Measurements from ENCODE around the gene NIPA2. TPM values are rescaled to one million over a fixed set of nuclear protein-coding genes. Genes with fewer than 3 reads are reported as not detected.
A peak's percentile ranks its signal among the peaks of the same experiment; 100 is the strongest.

NIPA2 gene
- polyA plus RNA-seq, 3 donors: 54.9 to 58.2 (median 56.0) TPM

DNA sequence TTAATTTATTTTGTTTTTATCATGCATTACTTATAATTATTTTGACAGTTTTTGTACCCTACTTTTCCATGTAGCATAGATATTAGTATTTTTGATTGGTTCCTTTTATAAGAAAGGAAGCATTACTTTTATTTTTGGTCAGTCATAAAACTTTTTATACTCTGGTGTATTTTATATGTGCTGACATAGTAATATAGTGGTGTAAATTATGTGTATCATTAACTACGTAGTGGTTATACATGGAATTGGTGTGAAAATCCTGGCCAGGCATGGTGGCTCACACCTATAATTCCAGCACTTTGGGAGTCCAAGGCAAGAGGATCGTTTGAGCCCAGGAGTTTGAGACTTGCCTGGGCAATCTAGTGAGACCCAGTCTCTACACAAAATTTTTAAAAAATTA lies 18.8 kb upstream of the NIPA2 start:
- no peak for DNase-seq

DNA sequence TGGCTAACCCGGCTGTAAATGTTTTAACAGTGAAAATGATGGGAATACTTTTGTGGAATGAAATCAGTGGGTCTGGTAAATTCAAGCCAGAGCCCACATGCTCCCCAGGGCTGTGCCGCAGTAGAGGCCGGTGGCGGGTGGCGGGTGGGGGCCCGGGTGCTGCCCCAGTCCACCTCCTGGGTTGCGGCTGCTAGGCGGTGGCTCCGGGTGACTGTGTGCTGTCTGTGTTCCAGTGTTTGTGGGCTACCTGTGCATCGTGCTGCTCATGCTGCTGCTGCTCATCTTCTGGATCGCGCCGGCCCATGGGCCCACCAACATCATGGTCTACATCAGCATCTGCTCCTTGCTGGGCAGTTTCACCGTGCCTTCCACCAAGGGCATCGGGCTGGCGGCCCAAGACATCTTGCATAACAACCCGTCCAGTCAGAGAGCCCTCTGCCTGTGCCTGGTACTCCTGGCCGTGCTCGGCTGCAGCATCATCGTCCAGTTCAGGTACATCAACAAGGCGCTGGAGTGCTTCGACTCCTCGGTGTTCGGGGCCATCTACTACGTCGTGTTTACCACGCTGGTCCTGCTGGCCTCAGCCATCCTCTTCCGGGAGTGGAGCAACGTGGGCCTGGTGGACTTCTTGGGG lies 14.9 kb upstream of the NIPA2 start:
- no peak for DNase-seq

DNA sequence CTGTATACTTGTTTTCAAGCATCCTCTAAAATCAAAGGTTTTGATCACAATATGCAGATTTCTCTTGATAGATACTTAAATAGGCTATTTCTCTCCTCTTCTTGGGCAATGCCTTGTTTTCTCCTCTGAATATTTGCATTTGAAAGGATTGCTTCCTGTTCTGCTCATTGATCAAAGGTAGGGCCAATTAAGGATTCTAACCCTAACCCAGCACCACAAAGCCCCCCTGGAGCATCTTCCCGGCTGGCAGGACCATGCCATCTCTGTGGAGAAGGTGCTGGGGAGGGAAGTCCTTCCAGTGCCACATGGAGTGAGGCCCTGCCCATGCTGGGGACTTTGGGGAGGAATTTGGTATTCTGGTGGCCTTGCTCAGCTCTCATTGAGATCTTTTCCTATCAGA lies 11.3 kb upstream of the NIPA2 start:
- DNase-seq: no peak

DNA sequence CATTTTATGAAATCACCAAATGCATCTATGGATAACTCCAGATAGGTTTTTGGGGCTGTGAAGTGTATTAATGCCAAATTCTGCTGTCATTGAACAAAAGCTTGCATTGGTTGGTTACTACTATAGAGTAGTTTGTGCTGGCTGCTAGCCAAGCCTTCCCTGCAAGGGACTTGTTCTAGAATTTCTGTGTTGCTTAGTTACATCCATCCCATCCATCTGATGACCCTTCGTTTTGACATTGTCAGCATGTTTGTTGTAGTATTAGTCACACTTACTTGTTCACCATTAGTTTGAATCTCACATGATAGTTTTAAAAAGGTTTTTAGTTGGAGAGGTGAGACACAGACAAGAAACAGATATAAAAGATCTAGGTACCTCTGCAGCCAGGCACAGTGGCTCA lies 7.0 kb upstream of the NIPA2 start:
- DNase-seq: no peak

DNA sequence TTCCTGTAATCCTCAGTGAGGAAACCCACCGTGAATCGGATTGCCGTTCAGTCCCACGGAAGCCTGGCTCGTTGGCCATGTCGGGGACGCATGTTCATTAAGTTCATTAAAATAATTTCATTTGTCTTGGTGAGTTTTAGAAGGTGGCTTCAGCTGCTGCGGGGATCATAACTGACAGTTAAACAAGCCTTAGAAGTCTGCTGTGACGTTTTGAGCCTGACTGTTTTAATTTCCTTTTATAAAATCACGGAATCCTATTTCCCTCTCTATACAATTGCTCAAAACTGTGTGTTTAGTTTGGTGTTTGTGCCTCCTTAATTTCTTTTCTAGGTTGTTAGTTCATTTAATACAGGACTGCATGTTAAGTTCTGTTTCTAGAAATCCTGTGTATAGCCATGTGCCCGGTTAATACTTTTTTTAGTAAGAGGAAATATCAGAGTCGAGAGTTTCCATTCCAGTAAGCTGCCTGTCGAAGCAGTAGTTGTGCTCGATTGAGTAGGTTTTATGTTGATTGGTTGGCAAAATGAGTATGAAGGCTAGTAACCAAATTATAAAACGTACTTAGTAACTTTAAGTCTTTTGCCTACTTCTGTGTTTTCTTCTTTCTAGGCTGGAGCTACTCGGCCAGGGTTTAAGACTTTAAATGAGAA lies 705 bp downstream of the NIPA2 start:
- no peak for DNase-seq

DNA sequence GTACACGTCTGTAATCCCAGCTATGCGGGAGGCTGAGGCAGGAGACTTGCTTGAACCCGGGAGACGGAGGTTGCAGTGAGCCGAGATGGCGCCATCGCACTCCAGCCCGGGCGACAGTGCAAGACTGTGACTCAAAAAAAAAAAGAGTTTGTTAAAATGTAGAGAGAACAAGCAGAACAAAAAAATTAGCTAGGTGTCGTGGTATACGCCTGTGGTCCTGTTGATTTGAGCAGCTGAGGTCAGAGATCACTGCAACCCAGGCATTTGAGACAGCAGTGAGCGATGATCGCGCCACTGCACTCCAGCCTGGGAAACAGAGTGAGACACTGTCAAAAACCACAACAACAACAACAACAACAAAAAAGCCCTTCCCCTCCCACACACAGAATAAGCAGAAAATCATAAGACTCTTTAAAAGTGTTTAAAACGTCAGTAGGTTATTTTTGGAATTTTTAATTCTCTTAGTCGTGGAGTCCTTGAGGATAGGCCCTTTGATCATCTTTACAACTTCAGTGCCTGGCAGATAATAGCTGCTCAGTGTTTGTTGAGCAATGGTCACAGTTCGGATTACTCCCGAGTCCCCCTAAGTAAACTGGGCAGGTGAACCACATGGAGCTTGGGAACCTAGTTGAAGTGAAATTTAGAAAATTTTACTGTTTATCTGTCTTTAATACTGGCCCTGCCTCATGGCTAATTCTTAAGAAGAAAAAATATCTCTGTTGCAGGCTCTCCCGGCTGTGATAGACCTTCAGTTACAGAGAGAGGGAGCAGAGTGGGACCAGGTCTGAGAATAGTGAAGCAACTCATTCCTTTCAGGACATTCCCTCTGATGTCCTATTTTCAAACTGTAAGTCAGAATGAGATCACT lies 6.2 kb downstream of the NIPA2 start:
- no peak for DNase-seq

DNA sequence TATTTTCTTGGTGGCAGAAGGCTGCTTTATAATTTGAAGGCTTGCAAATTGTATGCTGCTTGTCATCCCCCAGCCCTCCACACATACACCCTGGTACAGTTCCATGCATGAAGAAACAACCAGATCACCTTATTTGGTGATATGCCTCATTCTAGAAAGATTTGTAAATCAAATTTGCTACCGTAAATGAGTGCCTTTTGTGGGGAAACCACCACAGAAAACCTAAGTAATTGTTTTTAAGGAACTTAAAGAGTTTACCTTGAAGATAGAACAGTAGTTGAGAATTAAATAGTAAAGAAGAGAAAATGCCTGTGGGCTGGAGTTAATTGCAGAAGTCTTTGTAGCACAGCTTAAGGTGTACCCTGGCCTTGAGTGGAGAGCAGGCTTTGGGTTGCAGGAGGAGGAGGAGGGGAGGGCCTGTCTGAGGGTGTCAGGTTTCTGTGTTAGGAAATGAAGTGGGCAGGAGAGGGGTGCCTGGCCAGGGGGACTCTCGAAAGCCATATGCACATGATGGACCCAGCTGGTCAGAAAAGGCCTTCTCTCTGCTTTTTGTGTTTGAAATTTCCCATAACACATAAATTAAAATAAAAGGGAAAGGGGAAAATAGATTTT lies 6.9 kb downstream of the NIPA2 start:
- DNase-seq: peak; percentile 50

DNA sequence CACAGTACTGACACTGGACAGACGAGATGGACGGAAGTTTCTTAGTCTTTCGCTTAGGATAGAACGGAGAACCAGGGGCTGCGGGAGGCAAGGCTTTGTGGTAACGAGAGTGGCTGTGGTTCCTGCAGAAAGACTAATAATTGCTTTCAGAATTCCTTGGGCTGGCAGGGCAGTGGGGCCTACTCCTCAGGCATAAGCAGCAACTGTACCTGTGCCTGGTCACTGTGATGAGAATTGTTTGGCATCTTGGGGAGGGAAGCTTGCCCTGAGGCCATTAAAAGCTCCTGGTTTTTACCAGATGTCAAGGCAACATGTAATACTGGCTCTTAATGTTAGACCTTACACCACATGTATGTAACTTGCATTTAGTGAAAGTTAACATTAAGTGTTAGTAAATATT lies 7.6 kb downstream of the NIPA2 start:
- DNase-seq: no peak

DNA sequence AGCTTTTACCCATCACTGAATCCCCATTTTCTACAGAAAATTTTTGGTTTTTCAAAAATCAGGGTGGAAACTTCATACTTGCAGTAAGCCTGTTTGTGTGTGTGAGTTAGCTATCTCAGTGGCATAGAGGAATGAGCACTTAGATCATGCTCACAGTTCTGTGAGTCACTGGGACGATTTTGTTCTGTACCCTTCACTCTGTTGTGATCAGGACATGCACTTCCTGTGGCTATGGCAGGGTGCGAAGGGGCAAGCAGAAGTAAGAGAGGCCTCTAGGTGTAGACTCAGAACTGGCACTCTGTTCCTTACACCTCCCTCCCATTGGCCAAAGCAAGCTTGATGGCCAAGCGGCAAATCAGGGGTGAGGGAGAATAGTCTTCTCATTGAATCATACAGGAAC lies 11.6 kb downstream of the NIPA2 start:
- no peak for DNase-seq

DNA sequence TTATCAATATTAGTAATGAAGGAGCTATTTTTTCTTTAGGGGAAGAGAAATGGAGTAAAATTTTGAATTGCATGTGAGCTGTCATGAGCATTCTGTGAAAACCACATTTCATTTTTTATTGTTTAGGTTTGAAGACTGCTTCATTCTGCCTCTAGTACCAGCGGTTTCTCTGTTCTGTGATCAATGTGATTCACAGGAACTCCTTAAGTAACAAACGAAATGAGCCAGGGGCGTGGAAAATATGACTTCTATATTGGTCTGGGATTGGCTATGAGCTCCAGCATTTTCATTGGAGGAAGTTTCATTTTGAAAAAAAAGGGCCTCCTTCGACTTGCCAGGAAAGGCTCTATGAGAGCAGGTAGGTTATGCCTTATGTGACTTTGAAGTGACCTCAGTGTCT lies 13.0 kb downstream of the NIPA2 start:
- no peak for DNase-seq

DNA sequence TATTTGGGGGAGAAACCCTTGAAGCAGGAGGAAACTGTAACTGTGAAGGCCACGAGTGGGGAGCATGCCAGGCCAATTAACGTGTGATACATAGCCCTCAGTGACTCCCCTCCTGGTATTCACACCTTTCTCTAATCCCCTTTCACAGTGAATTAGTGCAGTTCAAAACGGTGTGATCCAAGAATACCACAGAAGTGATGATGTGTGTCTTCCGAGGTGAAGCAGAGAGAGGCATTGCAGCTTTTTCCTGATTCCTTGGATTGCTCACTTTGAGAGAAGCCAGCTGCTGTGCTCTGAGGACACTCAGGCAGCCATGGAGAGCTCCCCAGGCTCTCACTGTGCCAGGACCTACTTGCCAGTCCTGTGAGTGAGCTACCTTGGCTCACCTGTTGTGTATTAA lies 17.3 kb downstream of the NIPA2 start:
- DNase-seq: no peak

DNA sequence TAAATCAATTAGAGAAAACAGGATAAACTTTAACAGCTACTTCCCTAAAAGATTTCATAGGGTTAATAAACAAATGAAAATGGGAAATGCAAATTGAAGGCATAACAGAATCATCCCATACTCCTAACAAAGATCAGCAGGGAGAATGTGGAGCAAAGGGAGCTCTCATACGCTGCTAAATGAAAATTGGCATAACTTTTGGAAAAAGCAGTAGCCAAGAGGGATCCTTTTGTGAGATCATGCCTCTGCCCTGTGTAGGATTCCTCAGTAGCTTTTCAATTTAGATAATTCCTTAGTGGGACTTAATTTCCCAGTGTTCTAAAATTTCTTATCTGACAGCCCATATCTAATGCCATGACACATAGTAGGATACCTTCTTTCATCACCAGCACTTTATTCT lies 18.2 kb downstream of the NIPA2 start:
- no peak for DNase-seq

DNA sequence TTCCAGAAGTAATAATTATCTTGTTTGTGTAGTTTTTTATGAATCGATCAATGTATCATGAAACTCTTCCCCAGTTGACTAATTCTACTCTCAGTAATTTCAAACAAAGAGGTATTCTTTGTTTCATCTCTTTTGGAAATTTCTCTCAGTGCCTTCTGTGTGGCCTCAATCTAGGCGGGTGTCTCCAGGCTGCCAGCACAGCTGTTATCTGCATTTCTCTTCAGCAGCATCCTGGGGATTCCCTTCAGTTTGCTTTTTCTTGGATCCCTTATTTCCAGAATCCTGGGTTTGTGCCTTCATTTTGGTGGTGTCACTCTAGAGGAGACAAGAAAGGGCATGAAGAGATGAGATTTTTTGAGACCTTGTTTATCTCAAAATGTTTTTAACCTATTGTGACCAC lies 22.7 kb downstream of the NIPA2 start:
- no peak for DNase-seq

DNA sequence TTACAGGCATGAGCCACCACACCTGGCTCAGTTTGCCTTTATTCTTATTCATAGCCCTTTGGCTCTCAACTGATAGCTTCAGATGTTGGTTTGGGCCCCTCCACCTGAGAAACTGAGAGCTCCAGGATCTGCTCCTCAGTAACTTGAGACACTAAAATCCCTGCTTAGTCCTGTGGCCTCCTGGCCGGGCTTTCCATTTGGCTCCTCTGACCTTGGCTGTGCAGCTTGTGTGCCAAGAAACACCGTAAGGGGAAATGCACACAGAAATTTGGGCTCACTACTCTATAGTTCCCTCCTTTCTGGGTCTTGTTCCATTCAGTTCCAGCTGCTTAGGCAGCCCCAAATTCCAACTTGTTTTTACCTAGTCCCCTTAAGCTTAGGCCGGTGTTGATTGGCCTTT lies 24.9 kb downstream of the NIPA2 start:
- DNase-seq: no peak

DNA sequence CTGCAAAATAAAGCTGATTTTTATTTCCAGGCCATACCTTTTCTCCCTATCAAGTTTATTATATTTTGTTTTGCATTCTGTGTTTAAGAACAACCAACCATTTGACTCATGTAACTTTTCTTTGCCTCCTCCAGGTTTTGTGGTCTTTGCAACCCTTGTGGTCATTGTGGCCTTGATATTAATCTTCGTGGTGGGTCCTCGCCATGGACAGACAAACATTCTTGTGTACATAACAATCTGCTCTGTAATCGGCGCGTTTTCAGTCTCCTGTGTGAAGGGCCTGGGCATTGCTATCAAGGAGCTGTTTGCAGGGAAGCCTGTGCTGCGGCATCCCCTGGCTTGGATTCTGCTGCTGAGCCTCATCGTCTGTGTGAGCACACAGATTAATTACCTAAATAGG lies 27.6 kb downstream of the NIPA2 start:
- no peak for DNase-seq

DNA sequence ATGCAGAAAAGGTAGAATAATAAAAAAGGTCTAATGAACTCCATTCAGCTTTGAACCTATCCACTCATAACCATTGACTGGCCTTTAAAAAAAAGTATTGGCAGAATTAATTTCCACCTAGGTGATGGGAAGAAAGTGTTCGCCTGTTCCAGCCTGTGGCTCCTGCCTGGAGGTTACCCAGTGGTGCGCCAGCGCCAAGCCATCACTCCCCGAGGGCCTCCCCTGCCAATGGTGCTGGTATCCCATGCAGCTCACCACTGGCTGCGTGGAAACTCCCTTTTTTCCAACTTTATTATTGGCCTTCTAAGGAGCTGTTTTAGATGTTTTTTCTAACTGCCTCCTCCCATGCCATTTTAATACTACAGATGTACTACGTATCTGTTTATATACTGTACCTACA lies 29.4 kb downstream of the NIPA2 start:
- no peak for DNase-seq

DNA sequence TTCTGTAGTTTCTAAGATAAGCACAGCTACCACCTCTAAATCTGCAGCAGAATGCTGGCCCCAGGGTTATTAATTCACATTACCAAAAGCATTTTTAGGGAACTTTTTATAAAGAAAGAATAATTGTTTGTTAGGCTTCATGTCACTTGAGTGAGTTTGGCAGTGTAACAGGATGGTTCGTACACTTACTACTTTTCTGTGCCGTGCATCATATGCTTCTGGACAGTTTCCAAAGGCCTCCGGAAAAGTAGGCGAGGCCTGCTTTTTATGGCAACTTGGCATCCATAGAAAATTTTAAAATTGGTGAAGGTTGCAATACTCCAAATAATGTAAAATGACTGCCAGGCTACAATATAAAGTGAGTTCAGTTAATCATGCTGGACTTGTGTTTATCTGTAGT lies 30.0 kb downstream of the NIPA2 start:
- no peak for DNase-seq

DNA sequence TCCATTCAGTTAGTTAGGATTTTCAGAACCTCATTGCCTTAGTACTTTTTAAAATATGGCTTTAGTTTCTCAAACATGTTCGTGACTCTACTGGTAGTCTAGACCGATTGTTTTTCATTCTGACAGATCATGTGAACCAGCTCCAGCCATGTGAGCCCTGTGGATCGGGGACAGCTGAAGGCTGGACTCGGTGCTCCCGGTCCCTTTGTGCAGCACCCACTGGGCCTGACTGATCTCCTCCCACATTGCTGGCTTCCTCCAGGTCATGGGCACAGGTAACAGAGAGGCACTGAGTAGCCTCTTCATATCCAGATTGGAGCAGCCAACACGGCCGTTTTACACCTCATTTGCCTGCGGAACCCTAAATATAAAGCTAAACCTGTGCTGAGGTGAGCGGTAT lies 30.5 kb downstream of the NIPA2 start:
- no peak for DNase-seq

DNA sequence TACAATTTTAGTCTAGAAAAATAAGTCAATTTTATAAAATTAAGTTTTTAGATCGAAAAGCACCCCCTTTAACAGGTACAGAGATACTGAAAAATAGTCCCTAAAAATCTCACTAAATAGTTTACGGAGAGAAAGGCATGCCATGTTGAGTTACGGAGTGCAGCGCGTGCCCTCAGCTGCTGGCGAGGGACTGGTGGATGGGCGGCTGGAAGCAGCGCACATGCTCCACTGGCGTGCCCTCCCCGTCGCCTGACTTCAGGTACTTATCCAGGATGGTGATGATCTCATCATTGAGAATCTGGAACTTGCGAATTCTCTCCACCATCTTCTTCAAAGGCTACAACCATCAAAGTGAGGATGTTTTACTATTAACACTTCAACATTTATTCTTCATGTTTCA lies 31.4 kb downstream of the NIPA2 start:
- no peak for DNase-seq

DNA sequence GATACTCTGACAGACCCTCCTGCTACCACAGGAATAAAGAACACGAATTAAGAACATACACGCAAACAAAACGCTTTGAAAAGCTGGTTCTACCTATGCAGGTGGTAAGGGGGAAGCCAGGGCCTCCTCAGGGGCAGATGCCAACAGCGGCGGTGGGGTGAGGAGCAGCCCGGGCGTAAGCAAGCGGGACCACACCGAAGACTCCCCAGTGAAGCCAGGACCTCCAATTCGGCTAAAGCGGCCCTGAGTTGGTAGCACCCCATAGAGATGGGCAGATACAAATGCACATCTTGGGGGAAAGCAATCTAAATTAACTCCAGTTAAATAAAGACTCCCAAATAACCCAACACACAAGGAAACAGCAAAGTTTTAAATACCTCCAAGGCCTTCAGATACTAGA lies 32.4 kb downstream of the NIPA2 start:
- no peak for DNase-seq

DNA sequence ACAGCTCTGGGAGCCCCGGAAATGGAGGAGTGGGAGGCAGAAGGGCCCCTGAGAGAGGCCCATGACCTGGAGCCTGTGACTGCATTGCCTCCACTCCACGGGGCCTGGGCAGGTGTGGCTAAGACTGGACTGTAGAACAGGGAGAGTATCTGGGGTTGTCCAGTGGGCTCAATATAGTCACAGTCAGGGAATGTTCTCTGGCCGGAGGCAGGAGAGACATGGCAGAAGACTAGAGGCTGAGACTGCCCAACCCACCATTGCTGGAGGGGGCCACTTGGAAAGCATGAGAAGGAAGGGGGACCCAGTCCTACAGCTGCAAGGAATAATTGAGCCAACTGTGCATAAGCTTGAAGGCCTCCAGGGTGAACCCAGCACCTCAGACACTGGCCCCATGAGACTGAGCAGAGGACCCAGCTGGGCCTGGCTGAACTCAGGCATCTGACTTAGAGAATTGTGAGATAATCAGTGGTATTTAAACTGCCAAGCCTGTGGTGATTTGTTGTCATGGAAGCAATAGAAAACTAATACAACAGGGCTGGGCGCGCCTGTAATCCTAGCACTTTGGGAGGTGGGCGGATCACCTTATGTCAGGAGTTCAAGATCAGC lies 33.1 kb downstream of the NIPA2 start:
- DNase-seq: no peak

DNA sequence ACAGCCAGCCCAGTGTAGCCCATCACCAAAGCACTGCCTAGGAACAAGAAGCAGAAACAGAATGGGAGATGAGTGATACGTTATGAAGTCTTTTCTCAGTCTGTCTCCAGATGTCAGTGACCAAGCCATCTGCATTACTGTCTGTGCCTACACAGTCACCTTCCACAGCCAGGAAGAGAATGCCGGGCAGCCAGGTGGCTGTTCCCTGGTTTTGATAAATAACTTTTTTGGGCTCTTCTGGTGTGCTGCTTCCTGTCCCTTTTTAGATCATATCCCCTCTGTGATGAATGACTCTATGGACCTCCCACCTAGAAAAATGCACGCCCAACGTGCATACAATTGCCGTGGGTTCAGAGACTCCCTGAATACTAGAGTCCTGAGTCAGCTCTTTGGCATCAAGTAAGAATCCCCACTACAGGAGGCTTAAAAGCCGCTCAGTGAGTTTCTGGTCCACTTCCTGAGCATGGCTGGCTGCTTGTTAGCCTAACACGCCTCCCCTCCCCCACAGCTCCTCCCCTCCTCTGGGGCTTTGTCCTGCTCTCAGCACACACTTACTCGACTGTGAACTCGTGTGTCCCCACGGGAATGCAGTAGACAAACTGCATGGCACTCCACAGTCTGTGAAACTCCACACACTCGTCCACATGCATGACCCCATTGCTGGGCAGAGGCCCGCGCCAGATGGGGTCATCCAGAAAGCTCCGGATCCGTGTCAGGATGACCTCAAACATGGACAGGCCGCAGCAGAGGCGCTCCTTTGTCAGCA lies 34.7 kb downstream of the NIPA2 start:
- no peak for DNase-seq
